GM18502 (cell line): ENCODE measurements around the gene PPP2R5E.
A peak's percentile ranks its signal among the peaks of the same experiment; 100 is the strongest.

Source experiments
- ATAC-seq: cut with Tn5 transposase; IDR thresholded peaks from one replicate; pipeline ENCODE4 v1.9.1; 2021; ENCODE audit warnings: mild to moderate bottlenecking; ENCODE audit not compliant: unreplicated experiment, poor library complexity

The PPP2R5E gene

GRCh38 chr14:63474844-63475243 is 68.3 kb downstream of the PPP2R5E start:
- ATAC-seq: no peak

DNA sequence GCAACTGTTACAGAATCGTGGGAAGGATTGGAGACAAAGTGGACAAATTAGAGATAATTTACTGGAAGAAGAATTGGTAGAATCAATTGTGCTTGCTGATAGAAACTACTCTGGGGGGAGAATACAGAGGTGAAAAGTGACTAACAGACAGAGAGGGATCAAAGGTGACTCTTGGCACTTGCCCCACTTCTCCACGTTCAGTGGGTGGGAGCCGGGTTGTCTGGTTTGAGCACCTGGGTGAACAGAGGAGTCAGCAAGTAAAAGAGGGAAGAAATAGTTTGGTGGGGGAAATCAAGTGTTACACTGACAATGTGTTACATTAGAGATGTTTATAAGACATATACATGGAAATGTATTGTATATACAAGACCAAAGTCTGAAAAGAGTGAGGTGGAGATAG is 69.1 kb downstream of the PPP2R5E start:
- ATAC-seq: no peak

DNA sequence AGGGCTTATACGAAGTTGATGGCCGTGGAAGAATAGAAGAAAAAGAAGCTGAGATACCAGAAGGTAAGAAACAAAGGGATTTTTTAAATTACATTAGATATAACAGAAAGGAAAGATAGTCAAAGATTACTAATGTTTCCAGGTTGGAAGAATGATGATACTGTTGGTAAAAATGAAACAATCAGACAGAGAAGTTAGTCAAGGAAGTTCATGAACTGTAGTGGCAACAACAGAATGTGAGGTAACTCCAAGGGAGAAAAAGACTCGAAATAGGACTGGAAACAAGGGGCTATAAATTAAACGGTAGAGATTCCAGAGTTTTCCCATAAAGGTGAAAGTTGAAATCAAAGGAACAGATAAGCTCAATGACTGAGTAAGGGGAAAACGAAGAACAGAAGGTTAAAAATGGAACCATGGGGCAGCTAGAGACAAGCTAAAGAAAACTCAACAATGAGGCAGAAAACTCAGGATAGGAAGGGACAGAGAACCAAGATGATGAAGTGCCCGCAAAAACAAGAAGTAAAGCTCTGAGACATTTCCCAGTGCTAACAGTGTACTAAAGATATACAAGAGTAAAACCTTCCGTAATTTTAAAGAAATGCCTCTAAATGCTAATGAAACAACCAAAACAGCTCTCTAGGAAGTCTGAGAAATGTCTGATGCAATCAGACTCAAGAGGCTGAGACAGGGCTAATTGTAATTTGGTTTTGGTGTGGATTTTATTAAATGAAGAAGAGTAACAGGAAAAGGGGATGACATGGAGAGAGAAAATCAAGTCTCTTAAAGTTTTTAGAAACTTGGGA is 70.0 kb downstream of the PPP2R5E start:
- no peak for ATAC-seq

DNA sequence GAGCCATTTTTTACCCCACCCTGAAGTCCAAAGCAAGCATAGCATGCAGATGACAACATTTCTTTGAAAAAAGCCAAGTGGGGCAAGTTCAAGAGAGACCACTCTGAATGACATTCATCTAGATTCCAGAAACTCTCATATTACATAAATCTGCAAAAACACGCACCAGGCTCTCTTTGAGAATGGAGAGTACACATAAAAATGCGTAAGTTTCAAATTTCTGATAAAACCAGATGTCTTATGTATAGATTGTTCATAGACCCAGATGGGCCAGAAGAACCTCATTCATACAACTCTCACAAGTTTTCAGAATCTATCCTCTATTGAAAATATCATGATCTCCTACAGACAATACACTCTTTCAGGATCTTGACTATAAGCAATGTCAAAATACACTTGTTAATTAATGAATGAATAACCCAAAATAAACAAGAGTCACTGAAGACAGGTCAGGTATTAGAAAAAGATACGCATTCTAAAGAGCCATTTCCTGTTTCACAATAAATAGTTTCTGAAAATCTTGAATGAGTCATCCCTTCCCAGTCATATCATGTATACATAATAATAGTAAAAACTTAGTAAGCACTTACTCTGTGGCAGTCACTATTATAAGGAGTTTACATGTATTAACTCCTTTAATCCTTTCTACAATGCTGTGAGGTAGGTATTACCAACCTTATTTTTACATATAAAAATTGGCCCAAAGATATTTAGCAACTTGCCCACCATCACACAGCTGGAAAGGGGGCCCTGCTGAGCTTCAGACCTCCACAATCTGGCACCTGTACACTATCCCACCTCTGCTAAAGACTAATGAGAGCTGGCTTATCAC is 72.0 kb downstream of the PPP2R5E start:
- ATAC-seq: peak; percentile 91

GRCh38 chr14:63468294-63468693 is 74.9 kb downstream of the PPP2R5E start:
- peak; percentile 32 for ATAC-seq

DNA sequence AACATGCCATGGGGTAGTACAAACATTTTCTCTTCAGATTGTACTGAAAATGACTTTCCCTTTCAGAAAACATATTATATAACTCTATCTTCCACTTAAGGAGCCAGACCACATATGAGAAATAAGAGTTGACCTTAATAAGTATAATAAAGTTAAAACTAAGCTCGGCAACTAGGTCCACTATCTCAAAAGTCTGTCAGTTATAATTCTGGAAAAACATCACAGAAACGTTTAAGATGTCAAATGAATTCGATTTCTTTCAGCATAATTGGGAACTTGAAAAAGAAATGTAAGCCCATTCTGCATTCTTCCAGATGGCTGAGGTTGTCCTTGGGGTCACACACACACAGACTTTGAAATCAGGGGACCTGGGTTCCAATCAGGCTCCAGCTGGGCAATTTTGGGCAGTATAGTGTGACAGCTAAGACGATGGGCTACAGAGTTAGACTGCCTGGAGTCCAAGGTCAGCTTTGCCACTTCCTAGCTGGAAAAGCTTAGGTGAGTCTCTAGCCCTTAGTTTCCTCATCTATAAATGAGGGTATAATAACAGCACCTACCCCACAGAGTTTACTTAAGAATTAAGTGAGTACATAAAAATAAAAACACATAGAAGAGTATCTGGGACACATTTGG is 75.6 kb downstream of the PPP2R5E start:
- ATAC-seq: no peak

DNA sequence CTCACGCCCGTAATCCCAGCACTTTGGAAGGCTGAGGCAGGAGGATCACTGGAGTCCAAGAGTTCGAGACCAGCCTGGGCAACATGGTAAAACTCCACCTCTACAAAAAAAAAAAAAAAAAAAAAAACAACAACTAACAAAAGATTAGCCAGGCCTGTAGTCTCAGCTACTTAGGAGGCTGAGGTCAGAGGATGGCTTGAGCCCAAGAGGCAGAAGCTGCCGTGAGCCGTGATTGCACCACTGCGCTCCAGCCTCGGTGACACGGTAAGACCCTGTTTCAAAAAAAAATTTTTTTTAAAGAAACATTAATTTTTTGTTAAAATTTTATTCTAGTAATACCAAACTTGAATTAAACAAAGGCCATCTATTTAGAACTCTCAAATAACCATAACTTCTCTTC is 77.8 kb downstream of the PPP2R5E start:
- ATAC-seq: no peak

DNA sequence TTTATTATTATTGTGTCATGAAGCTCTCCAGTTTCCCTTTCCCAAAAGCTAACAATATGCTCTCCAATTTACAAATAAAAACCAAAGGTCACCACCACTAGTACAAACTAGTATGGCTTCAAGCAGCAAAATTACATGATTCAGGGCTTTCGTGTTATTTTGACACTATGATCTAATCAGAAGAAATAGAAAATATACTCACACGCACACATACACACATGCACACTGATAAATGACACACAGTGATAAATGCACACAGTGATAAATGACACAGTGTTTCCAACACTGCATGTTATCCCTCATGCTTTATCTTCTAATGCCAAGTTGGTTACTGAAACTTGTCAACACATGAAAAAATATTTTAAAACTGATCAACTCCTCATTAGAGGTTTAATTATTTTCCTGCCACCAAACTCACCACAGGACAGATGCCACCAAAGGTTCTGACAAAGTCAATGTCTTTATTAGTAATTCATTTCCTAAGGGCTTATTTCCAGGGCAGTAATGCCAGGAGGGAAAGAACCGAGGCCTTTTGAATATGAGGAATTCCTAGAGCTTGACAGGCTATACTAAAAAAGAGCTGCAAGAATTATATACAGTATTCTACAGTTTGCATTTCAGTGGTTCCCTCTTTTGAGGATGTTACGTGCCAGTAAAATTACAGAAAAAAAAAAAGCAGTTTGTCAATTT is 82.4 kb downstream of the PPP2R5E start:
- ATAC-seq: no peak

GRCh38 chr14:63459738-63460137 is 83.4 kb downstream of the PPP2R5E start:
- ATAC-seq: no peak

DNA sequence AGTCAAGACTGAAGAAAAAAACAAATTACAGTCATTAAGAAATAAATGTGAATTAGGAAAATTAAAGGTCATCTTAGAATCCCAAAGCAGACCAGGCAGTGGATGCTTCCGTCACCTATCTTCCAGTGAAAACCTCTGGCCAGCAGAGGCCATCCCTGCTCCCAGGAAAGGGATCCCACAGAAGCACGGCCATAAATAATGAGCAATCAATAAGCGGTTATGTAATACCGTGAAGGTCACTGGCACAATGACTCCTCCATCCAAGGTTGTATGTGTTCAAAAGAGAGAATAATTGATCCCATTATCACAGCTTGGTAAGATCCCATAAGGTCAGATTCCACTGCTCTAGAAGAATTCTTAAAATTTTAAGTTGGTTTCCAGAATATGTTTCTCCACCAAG is 85.7 kb downstream of the PPP2R5E start:
- ATAC-seq: no peak

DNA sequence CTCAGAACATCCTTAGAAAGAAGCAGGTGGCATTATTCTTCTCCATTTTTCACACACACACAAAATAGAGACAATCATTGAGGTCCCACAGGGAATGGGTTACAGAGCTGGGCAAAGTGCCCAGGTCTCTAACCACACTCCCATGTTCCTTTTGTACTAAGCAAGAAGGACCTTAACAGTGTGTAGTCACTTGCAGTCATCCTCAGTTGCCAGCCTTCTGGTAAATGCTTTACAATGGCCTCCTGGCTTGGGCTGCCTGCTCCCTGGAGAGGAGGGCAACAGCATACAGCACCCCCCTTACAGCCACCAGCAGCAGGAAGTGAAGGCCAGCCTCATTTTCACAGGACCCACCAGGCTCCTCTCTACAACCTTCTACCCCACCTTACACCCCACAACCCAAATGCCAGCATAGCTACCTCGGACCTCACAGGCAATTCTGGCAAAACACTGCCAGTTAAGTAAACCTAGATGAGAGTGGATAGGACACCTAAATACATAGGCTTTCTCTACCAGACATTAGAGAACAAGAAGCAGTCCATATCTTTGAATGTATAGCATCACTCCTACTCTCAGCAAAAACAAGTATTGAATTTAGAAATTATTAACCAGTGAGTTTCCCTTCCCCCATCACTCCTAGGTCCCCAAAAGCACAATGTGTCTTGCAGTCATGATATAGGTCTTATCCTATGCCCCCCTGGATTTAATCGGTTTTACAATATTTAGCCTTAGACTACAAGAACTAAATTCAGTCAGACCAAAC is 88.1 kb downstream of the PPP2R5E start:
- no peak for ATAC-seq

DNA sequence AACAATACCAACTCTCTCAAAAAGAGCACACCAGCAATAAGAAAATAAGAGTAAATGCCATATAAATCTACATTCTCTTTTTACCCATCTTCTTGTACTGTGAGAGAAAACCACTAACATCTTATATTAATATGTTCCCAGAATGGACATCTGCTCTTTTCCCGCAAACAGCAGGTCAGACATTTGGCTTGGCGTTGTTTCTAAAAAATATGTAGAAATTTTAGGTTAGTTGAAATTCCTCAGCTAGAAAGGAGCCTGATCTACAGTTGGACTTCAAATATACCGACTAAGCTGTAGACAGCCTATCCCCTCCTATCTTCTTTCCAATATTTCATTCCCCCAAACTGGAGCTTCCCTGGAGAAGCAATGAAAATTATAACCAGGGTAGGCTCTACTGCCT is 88.7 kb downstream of the PPP2R5E start:
- no peak for ATAC-seq

GRCh38 chr14:63453443-63453936 is 89.7 kb downstream of the PPP2R5E start:
- no peak for ATAC-seq

DNA sequence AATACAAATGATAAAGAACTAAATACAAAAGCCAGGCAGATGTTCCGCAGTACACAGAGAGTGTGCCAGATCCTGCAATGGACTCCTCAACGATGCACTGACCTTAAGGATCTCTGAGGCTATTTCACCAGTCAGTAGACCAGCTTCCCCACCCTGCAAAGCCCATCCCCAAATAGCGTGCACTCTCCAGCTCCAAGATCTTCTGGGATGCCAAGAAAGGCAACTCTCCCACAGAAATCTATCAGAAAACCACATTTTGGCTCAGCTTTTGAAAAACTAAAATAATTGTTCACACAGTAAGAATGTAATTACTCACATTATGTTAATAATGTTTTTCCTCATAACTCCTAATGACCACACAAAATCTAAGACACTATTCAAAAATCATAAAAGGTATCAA is 90.4 kb downstream of the PPP2R5E start:
- no peak for ATAC-seq

- no peak for ATAC-seq
These were observed 94.3 kb downstream of the PPP2R5E start for GRCh38 chr14:63448841-63449240.

DNA sequence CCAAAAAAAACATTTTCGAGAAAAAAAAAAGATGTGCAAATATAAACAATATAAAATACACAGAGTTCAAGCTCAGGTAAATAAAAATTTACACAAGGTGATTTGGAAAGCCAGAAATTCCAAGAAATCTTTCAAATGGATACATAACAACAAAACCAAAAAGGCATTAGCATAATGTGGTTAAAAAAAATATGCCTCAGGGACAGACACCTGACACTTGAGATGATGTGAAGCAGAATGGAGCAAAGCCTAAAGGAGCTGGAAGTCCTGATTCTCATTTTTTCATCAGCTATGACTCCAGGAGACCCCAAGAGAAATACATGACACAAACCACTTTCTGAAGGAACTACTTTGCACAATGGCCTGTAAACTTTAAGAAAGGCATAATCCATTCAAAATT is 98.6 kb downstream of the PPP2R5E start:
- ATAC-seq: no peak

GRCh38 chr14:63443988-63444387 is 99.2 kb downstream of the PPP2R5E start:
- no peak for ATAC-seq

- ATAC-seq: no peak
These were observed 99.8 kb downstream of the PPP2R5E start for GRCh38 chr14:63443361-63443760.

DNA sequence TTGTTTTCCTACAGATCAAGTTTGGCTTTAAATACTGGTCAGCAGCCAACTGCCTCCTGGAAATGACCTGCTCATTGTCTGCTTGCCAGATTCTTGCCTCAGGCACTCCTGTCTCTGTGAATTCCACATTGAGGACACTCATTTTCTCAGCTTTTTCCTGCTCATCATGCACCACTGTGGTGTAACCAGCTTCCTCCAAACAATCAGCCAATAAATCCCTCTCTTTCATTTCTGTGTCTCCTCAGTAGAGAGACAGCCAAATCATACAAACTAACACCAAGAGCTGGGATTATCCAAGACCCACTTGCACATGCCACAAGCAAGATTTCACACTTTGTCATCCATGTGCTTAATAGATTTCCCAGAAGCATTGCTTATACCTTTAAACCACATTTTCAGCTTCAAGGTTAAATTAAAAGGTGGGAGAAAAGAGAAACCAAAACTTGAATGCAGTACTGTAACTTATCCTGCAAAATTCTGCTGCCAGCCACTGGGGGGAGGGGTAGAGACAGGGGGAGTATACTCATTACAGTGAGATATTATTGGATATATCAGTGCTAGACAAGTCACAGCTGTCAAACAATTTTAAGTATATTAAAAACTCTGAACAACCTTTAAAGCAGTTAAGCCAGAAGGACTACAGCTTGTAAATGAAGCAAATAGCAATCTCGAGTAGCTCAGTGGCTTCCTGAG is 105.0 kb downstream of the PPP2R5E start:
- peak; percentile 51 for ATAC-seq
